Activated CD8-positive, alpha-beta T cell treated with anti-CD3 and anti-CD28 coated beads for 36 hours (primary cell): ENCODE measurements around the gene GCM1. TPM values are rescaled to one million over a fixed set of nuclear protein-coding genes. Genes with fewer than 3 reads are reported as not detected.

Experiments used
- ATAC-seq: fragments of 200-7000 bp; cut with Tn5 transposase; one replicate; pipeline ENCODE4 v1.10.0; 2021; ENCODE audit warnings: mild to moderate bottlenecking, moderate library complexity
- CTCF ChIA-PET: fragments of 350-600 bp; sonication (Branson Sonifier 250); formaldehyde crosslinking; loops from one replicate; lab custom pipeline; 2021; ENCODE audit warnings: antibody characterized with exemption; lab: Charles Lee
- POLR2A ChIA-PET: fragments of 350-600 bp; sonication (Branson Sonifier 250); formaldehyde crosslinking; loops from one replicate; lab custom pipeline; 2021; ENCODE audit warnings: antibody characterized with exemption; lab: Charles Lee
- DNase-seq: peaks from one replicate; pipeline ENCODE4 v3.0.0-alpha.2; 2020
- H3K27ac Mint-ChIP-seq: one replicate; pipeline ENCODE4 v1.8.0; 2021; ENCODE audit warnings: mild to moderate bottlenecking, mixed read lengths
- H3K27me3 Mint-ChIP-seq: one replicate; pipeline ENCODE4 v1.8.0; 2021; ENCODE audit warnings: mixed read lengths
- H3K36me3 Mint-ChIP-seq: one replicate; pipeline ENCODE4 v1.8.0; 2021; ENCODE audit warnings: low read depth, mixed read lengths
- H3K4me1 Mint-ChIP-seq: one replicate; pipeline ENCODE4 v1.8.0; 2021; ENCODE audit warnings: low read depth, mixed read lengths
- H3K4me3 Mint-ChIP-seq: one replicate; pipeline ENCODE4 v1.8.0; 2021; ENCODE audit warnings: mild to moderate bottlenecking, moderate library complexity, mixed read lengths
- H3K9me3 Mint-ChIP-seq: one replicate; pipeline ENCODE4 v1.8.0; 2021; ENCODE audit warnings: mixed read lengths
- intact Hi-C: fragments of 100-400 bp; cut with micrococcal nuclease; formaldehyde crosslinking; loops from one replicate; pipeline ENCODE4 v1.10.0; 2022
- total RNA-seq, 2 experiments: library from RNA; stranded (reverse); gene quantifications; one replicate each; pipeline ENCODE4 v1.2.3, GENCODE V29; 2021
- TF ChIP-seq, protein P1 (sequence below): fragments of 200-600 bp; IDR thresholded peaks from one replicate; pipeline ENCODE4 v1.8.0; 2022; ENCODE audit warnings: antibody characterized with exemption, mild to moderate bottlenecking

GCM1 gene
- total RNA-seq, 2 experiments from 2014 or later = not detected

DNA sequence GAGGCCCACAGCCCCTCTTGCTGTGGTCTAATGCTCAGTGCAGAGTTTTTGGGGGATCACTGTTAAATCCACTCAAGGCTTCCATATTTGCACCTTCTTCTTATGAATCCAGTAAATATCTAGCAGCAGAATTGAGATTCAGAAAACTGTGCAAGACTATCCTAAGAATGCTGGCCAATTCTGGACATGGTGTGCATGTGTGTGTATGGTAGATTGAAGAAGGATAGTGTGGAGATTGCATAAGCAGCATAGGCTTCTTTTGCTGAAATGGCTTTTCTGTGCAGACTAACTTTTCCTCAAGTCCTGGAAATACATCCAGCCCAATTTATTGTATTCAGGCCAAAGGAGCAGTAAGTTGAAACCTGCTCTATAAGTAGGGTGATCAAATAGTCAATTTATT is 43.7 kb downstream of the GCM1 start:
- POLR2A ChIA-PET = no interaction called here
- CTCF ChIA-PET = no interaction called here
- H3K4me1 Mint-ChIP-seq = no peaks in the 10 kb centered on the region
- no peak overlapping the region for H3K4me3 Mint-ChIP-seq
- no peaks in the 10 kb centered on the region for H3K36me3 Mint-ChIP-seq
- H3K27ac Mint-ChIP-seq = no peak overlapping the region
- TF ChIP-seq, protein P1, sequence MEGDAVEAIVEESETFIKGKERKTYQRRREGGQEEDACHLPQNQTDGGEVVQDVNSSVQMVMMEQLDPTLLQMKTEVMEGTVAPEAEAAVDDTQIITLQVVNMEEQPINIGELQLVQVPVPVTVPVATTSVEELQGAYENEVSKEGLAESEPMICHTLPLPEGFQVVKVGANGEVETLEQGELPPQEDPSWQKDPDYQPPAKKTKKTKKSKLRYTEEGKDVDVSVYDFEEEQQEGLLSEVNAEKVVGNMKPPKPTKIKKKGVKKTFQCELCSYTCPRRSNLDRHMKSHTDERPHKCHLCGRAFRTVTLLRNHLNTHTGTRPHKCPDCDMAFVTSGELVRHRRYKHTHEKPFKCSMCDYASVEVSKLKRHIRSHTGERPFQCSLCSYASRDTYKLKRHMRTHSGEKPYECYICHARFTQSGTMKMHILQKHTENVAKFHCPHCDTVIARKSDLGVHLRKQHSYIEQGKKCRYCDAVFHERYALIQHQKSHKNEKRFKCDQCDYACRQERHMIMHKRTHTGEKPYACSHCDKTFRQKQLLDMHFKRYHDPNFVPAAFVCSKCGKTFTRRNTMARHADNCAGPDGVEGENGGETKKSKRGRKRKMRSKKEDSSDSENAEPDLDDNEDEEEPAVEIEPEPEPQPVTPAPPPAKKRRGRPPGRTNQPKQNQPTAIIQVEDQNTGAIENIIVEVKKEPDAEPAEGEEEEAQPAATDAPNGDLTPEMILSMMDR = no peak
- DNase-seq (no peak), ATAC-seq (no peak)
- intact Hi-C loops = no loop called here
- no peaks in the 10 kb centered on the region for H3K9me3 Mint-ChIP-seq
- H3K27me3 Mint-ChIP-seq = no peaks in the 10 kb centered on the region

DNA sequence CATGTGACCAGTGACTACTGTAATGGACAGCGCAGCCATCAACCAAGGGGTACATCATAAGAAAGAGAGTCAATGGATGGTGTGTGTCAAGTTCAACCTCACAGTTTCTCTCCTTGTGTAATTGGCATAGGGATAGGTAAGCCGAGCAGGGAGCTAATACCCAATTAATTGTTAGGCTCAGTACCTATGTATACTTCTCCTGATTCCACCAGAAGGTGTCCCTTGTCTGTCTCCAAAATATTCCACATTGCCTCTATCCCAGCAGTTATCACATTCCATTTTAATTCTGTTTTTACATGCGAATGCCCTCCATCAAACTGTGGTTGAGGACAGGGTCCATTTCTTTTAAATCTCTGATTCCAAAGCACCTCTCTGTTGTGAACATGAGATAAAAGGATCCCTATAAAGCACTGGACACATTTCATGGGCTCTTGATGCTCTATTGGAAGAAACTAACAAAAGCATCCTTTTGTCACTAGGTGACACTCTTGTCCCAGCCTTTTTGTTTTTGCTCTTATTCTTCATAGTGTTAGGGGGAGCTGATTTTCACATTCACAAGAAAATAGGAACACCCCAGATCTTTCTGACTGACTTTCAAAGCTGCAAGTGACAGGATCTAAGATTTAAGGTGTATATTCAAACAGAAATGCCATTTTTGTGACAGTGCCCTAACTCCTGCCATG is 44.5 kb downstream of the GCM1 start:
- POLR2A ChIA-PET = no interaction called here
- Mint-ChIP-seq H3K27me3 (no peaks in the 10 kb centered on the region), H3K9me3 (no peaks in the 10 kb centered on the region), H3K4me1 (no peaks in the 10 kb centered on the region), H3K4me3 (no peak overlapping the region), H3K27ac (no peak overlapping the region), H3K36me3 (no peaks in the 10 kb centered on the region)
- TF ChIP-seq, protein P1 = peak; percentile 24
- DNase-seq (no peak), ATAC-seq (no peak)
- intact Hi-C loops = no loop called here
- CTCF ChIA-PET = no interaction called here

DNA sequence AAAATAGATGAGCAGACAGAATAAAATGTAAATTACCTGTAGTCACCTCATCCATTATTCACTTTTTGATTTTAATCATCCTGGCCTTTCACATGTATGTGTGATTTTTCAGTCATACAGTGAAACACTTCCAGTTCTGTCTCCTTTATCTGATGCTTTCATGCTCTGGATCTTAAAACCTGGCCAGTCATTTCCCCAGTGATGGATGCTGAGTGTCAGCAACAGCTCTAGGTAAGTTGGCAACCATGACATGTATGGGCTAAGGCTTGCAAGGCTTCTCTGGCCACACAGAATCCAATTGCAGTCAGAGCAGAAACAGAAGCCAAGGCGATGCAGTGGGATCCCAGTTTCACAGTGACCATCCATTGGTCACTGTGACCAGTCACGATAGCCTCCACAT is 47.6 kb downstream of the GCM1 start:
- TF ChIP-seq, protein P1 = no peak
- ChIA-PET POLR2A (no interaction called here), CTCF (no interaction called here)
- H3K27ac Mint-ChIP-seq = no peak overlapping the region
- H3K36me3 Mint-ChIP-seq = peaks cover 10% of the 10 kb centered on the region
- no peak for DNase-seq
- H3K4me1 Mint-ChIP-seq = no peaks in the 10 kb centered on the region
- H3K27me3 Mint-ChIP-seq = no peaks in the 10 kb centered on the region
- intact Hi-C loops = no loop called here
- no peak for ATAC-seq
- no peak overlapping the region for H3K4me3 Mint-ChIP-seq
- no peaks in the 10 kb centered on the region for H3K9me3 Mint-ChIP-seq

DNA sequence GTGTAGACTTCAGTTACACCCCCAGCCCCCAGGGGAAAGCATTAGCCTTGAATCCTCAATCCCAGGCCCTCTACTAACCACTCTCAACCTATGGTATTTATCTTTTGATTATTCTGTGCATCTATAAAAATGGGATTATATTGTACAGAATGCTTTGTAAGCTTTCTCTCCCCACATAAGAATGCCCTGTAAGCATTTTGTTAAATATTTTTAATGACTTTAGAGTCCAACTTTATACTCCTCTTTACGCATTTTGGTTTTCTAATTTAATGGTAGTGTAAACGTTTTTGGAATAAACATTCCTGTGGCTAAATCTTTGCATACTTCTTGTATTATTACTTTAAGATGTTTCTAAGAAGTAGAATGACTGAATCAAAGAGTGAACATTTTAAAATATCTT is 48.1 kb downstream of the GCM1 start:
- peaks cover 10% of the 10 kb centered on the region for H3K36me3 Mint-ChIP-seq
- TF ChIP-seq, protein P1 = no peak
- H3K4me3 Mint-ChIP-seq = no peak overlapping the region
- no peaks in the 10 kb centered on the region for H3K4me1 Mint-ChIP-seq
- no peak overlapping the region for H3K27ac Mint-ChIP-seq
- POLR2A ChIA-PET = no interaction called here
- CTCF ChIA-PET = no interaction called here
- ATAC-seq (no peak), DNase-seq (no peak)
- H3K9me3 Mint-ChIP-seq = no peaks in the 10 kb centered on the region
- intact Hi-C loops = no loop called here
- H3K27me3 Mint-ChIP-seq = no peaks in the 10 kb centered on the region

DNA sequence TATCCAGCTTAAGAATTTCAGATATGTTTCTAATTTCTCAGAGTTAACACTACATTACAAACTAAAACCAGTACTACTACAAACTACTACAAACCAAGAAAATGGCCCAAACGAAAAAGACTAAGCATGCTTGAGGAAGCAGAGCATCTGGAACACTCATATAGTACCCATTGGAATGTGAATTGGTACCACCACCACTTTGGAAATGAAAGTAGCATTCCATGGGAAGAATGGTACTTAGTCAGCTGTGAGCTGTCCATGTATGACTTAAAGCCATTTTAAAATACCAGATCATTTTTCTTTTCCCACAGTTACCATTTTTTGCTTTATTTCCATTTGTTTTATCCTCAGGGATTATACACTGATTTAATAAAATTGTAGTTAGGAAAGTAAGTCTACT is 52.9 kb downstream of the GCM1 start:
- Mint-ChIP-seq H3K27ac (no peak overlapping the region), H3K9me3 (no peaks in the 10 kb centered on the region), H3K27me3 (no peaks in the 10 kb centered on the region), H3K4me1 (no peaks in the 10 kb centered on the region), H3K36me3 (peaks cover 33% of the 10 kb centered on the region), H3K4me3 (no peak overlapping the region)
- POLR2A ChIA-PET = no interaction called here
- TF ChIP-seq, protein P1 = no peak
- no peak for ATAC-seq
- no peak for DNase-seq
- intact Hi-C loops = no loop called here
- CTCF ChIA-PET = no interaction called here
